WTC11 (cell line): ENCODE results near the gene XAB2. TPM values are rescaled to one million over a fixed set of nuclear protein-coding genes. Genes with fewer than 3 reads are reported as not detected.
A peak's percentile ranks its signal among the peaks of the same experiment; 100 is the strongest.

ENCODE experiments used
- AR ChIP-seq: fragments of 250-450 bp; sonication (Bioruptor Pico); IDR thresholded peaks from 2 replicates; pipeline ENCODE4 v1.9.0; 2021; ENCODE audit warnings: mild to moderate bottlenecking
- EMX1 ChIP-seq: fragments of 250-450 bp; sonication (Bioruptor Pico); IDR thresholded peaks from 2 replicates; pipeline ENCODE4 v1.8.0; 2021; ENCODE audit warnings: mild to moderate bottlenecking
- FOXK1 ChIP-seq: sonication (generic); formaldehyde crosslinking; IDR thresholded peaks from 2 replicates; pipeline ENCODE4 v1.8.0; 2022; ENCODE audit warnings: mild to moderate bottlenecking, moderate library complexity, missing genetic modification reagents
- JAZF1 ChIP-seq: fragments of 250-450 bp; sonication (Bioruptor Pico); IDR thresholded peaks from 2 replicates; pipeline ENCODE4 v1.9.0; 2021; ENCODE audit warnings: moderate library complexity, mild to moderate bottlenecking, inconsistent platforms
- MXD4 ChIP-seq: fragments of 250-450 bp; sonication (Bioruptor Pico); IDR thresholded peaks from 2 replicates; pipeline ENCODE4 v1.8.0; 2021; ENCODE audit warnings: mild to moderate bottlenecking, moderate library complexity, borderline replicate concordance
- NR1H2 ChIP-seq: sonication (generic); formaldehyde crosslinking; IDR thresholded peaks from 2 replicates; pipeline ENCODE4 v1.9.0; 2021; ENCODE audit warnings: mild to moderate bottlenecking, moderate library complexity, missing genetic modification reagents
- NR2C2 ChIP-seq: sonication (generic); formaldehyde crosslinking; IDR thresholded peaks from 2 replicates; pipeline ENCODE4 v1.8.0; 2022; ENCODE audit warnings: mild to moderate bottlenecking, missing genetic modification reagents
- PRDM15 ChIP-seq: sonication (generic); formaldehyde crosslinking; IDR thresholded peaks from 2 replicates; pipeline ENCODE4 v1.8.0; 2022; ENCODE audit warnings: missing genetic modification reagents
- PRRX2 ChIP-seq: fragments of 250-450 bp; sonication (Bioruptor Pico); IDR thresholded peaks from 2 replicates; pipeline ENCODE4 v1.8.0; 2021; ENCODE audit warnings: mild to moderate bottlenecking
- RELA ChIP-seq: sonication (generic); formaldehyde crosslinking; IDR thresholded peaks from 2 replicates; pipeline ENCODE4 v1.8.1; 2022; ENCODE audit warnings: missing genetic modification reagents, mild to moderate bottlenecking, borderline replicate concordance
- RORB ChIP-seq: fragments of 250-450 bp; sonication (Bioruptor Pico); IDR thresholded peaks from 2 replicates; pipeline ENCODE4 v1.9.0; 2021; ENCODE audit warnings: mild to moderate bottlenecking
- SMAD3 ChIP-seq: sonication (generic); formaldehyde crosslinking; IDR thresholded peaks from 2 replicates; pipeline ENCODE4 v1.8.0; 2022; ENCODE audit warnings: missing genetic modification reagents, mild to moderate bottlenecking, borderline replicate concordance
- SP1 ChIP-seq: sonication (generic); formaldehyde crosslinking; conservative IDR thresholded peaks from 2 replicates; pipeline ENCODE4 v1.8.1; 2022; ENCODE audit warnings: missing genetic modification reagents
- ZBTB21 ChIP-seq: sonication (generic); formaldehyde crosslinking; IDR thresholded peaks from 2 replicates; pipeline ENCODE4 v1.8.1; 2023; ENCODE audit warnings: mild to moderate bottlenecking, missing genetic modification reagents, borderline replicate concordance
- ZNF263 ChIP-seq: sonication (generic); formaldehyde crosslinking; IDR thresholded peaks from 2 replicates; pipeline ENCODE4 v1.8.1; 2022; ENCODE audit warnings: low read depth, mild to moderate bottlenecking, moderate library complexity, missing genetic modification reagents
- ZNF423 ChIP-seq: fragments of 250-450 bp; sonication (Bioruptor Pico); IDR thresholded peaks from 2 replicates; pipeline ENCODE4 v2.1.2; 2022; ENCODE audit warnings: mild to moderate bottlenecking, moderate library complexity
- total RNA-seq: library from RNA; stranded (reverse); gene quantifications from 3 replicates; pipeline ENCODE4 v1.2.3, GENCODE V29; 2021
- TF ChIP-seq, protein P1 (sequence below): fragments of 250-450 bp; sonication (Bioruptor Pico); IDR thresholded peaks from 2 replicates; pipeline ENCODE4 v1.9.0; 2021; ENCODE audit warnings: mild to moderate bottlenecking, borderline replicate concordance
- TF ChIP-seq, protein P2 (sequence below): sonication (generic); formaldehyde crosslinking; IDR thresholded peaks from 2 replicates; pipeline ENCODE4 v1.8.1; 2023; ENCODE audit warnings: mild to moderate bottlenecking, missing genetic modification reagents, moderate library complexity
- TF ChIP-seq, protein P3 (sequence below): sonication (generic); formaldehyde crosslinking; IDR thresholded peaks from 2 replicates; pipeline ENCODE4 v1.8.0; 2023; ENCODE audit warnings: mild to moderate bottlenecking, missing genetic modification reagents
- TF ChIP-seq, protein P4 (sequence below): sonication (generic); formaldehyde crosslinking; IDR thresholded peaks from 2 replicates; pipeline ENCODE4 v1.8.0; 2022; ENCODE audit warnings: mild to moderate bottlenecking, missing genetic modification reagents
- TF ChIP-seq, protein P5 (sequence below): sonication (generic); formaldehyde crosslinking; conservative IDR thresholded peaks from 2 replicates; pipeline ENCODE4 v1.8.1; 2022; ENCODE audit warnings: mild to moderate bottlenecking, missing genetic modification reagents

The XAB2 gene
- total RNA-seq, 1 experiment from 2014 or later: 65.7 TPM

GRCh38 chr19:7636691-7637373 lies 7.5 kb upstream of the XAB2 start, which contains the start of gene STXBP2 (continued):
- TF ChIP-seq, protein P1, sequence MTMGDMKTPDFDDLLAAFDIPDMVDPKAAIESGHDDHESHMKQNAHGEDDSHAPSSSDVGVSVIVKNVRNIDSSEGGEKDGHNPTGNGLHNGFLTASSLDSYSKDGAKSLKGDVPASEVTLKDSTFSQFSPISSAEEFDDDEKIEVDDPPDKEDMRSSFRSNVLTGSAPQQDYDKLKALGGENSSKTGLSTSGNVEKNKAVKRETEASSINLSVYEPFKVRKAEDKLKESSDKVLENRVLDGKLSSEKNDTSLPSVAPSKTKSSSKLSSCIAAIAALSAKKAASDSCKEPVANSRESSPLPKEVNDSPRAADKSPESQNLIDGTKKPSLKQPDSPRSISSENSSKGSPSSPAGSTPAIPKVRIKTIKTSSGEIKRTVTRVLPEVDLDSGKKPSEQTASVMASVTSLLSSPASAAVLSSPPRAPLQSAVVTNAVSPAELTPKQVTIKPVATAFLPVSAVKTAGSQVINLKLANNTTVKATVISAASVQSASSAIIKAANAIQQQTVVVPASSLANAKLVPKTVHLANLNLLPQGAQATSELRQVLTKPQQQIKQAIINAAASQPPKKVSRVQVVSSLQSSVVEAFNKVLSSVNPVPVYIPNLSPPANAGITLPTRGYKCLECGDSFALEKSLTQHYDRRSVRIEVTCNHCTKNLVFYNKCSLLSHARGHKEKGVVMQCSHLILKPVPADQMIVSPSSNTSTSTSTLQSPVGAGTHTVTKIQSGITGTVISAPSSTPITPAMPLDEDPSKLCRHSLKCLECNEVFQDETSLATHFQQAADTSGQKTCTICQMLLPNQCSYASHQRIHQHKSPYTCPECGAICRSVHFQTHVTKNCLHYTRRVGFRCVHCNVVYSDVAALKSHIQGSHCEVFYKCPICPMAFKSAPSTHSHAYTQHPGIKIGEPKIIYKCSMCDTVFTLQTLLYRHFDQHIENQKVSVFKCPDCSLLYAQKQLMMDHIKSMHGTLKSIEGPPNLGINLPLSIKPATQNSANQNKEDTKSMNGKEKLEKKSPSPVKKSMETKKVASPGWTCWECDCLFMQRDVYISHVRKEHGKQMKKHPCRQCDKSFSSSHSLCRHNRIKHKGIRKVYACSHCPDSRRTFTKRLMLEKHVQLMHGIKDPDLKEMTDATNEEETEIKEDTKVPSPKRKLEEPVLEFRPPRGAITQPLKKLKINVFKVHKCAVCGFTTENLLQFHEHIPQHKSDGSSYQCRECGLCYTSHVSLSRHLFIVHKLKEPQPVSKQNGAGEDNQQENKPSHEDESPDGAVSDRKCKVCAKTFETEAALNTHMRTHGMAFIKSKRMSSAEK (CRISPR knock-in tag): no peak
- TF ChIP-seq, protein P2, sequence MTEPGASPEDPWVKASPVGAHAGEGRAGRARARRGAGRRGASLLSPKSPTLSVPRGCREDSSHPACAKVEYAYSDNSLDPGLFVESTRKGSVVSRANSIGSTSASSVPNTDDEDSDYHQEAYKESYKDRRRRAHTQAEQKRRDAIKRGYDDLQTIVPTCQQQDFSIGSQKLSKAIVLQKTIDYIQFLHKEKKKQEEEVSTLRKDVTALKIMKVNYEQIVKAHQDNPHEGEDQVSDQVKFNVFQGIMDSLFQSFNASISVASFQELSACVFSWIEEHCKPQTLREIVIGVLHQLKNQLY (CRISPR knock-in tag): no peak
- TF ChIP-seq RORB (no peak), NR1H2 (CRISPR knock-in tag) (0 out of 2 replicates have a peak, but pooled peaks have one; percentile 45), EMX1 (CRISPR knock-in tag) (no peak), ZNF263 (CRISPR knock-in tag) (peak; percentile 76), PRDM15 (CRISPR knock-in tag) (peak; percentile 62), JAZF1 (CRISPR knock-in tag) (no peak), ZNF423 (CRISPR knock-in tag) (no peak), RELA (CRISPR knock-in tag) (peak; percentile 96; the same call in 1 of the 2 replicates), MXD4 (no peak), AR (CRISPR knock-in tag) (no peak), SMAD3 (CRISPR knock-in tag) (peak; percentile 97), SP1 (CRISPR knock-in tag) (peak; percentile 89), ZBTB21 (CRISPR knock-in tag) (peak; percentile 92; the same call in 1 of the 2 replicates), FOXK1 (CRISPR knock-in tag) (peak; percentile 96), PRRX2 (no peak), NR2C2 (CRISPR knock-in tag) (peak; percentile 80)
- TF ChIP-seq, protein P3, sequence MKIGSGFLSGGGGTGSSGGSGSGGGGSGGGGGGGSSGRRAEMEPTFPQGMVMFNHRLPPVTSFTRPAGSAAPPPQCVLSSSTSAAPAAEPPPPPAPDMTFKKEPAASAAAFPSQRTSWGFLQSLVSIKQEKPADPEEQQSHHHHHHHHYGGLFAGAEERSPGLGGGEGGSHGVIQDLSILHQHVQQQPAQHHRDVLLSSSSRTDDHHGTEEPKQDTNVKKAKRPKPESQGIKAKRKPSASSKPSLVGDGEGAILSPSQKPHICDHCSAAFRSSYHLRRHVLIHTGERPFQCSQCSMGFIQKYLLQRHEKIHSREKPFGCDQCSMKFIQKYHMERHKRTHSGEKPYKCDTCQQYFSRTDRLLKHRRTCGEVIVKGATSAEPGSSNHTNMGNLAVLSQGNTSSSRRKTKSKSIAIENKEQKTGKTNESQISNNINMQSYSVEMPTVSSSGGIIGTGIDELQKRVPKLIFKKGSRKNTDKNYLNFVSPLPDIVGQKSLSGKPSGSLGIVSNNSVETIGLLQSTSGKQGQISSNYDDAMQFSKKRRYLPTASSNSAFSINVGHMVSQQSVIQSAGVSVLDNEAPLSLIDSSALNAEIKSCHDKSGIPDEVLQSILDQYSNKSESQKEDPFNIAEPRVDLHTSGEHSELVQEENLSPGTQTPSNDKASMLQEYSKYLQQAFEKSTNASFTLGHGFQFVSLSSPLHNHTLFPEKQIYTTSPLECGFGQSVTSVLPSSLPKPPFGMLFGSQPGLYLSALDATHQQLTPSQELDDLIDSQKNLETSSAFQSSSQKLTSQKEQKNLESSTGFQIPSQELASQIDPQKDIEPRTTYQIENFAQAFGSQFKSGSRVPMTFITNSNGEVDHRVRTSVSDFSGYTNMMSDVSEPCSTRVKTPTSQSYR (CRISPR knock-in tag): peak; percentile 97
- TF ChIP-seq, protein P4, sequence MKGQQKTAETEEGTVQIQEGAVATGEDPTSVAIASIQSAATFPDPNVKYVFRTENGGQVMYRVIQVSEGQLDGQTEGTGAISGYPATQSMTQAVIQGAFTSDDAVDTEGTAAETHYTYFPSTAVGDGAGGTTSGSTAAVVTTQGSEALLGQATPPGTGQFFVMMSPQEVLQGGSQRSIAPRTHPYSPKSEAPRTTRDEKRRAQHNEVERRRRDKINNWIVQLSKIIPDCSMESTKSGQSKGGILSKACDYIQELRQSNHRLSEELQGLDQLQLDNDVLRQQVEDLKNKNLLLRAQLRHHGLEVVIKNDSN: peak; percentile 77; the same call in 1 of the 2 replicates
- TF ChIP-seq, protein P5, sequence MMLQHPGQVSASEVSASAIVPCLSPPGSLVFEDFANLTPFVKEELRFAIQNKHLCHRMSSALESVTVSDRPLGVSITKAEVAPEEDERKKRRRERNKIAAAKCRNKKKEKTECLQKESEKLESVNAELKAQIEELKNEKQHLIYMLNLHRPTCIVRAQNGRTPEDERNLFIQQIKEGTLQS (CRISPR knock-in tag): no peak
